ENCODE data around the gene DYRK1A. TPM values are rescaled to one million over a fixed set of nuclear protein-coding genes. Genes with fewer than 3 reads are reported as not detected.

DYRK1A gene
- total RNA-seq, 4 donors from 2014 or later: 42.0 to 137 (median 119) TPM

DNA sequence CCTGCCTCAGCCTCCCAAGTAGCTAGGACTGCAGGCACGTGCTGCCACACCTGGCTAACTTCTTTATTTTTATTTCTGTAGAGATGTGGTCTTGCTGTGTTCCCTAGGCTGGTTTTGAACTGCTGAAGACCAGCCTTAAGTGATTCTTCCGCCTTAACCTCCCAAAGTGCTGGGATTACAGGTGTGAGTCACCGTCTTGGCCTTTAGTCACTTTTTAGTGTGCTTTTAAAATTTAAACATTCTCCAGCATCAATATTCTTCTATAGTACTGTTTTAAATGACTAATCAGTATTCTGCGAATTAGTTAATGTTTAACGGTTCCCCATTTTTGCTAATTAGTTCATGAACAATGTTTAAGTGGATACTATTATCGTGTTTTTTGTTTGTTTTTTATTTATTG is 60.6 kb downstream of the DYRK1A start:
- no peak for TF ChIP-seq POLR2A (IDR thresholded peaks at IDR 0.05)
- TF ChIP-seq, protein P1, sequence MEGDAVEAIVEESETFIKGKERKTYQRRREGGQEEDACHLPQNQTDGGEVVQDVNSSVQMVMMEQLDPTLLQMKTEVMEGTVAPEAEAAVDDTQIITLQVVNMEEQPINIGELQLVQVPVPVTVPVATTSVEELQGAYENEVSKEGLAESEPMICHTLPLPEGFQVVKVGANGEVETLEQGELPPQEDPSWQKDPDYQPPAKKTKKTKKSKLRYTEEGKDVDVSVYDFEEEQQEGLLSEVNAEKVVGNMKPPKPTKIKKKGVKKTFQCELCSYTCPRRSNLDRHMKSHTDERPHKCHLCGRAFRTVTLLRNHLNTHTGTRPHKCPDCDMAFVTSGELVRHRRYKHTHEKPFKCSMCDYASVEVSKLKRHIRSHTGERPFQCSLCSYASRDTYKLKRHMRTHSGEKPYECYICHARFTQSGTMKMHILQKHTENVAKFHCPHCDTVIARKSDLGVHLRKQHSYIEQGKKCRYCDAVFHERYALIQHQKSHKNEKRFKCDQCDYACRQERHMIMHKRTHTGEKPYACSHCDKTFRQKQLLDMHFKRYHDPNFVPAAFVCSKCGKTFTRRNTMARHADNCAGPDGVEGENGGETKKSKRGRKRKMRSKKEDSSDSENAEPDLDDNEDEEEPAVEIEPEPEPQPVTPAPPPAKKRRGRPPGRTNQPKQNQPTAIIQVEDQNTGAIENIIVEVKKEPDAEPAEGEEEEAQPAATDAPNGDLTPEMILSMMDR (IDR thresholded peaks at IDR 0.05): no peak
- no peak overlapping the region for H3K4me3 ChIP-seq
- no peak overlapping the region for H3K27ac ChIP-seq
- no peaks in the 10 kb centered on the region for H3K27me3 ChIP-seq
- no peak for DNase-seq
- H3K36me3 ChIP-seq: no peaks in the 10 kb centered on the region
- intact Hi-C loops (cut with DNase I; ENCODE audit: low total_unique reads): no loop called here
- peaks cover 0 to 4% of the 10 kb centered on the region in 2 donors for H3K4me1 ChIP-seq
- H3K9me3 ChIP-seq: no peaks in the 10 kb centered on the region

DNA sequence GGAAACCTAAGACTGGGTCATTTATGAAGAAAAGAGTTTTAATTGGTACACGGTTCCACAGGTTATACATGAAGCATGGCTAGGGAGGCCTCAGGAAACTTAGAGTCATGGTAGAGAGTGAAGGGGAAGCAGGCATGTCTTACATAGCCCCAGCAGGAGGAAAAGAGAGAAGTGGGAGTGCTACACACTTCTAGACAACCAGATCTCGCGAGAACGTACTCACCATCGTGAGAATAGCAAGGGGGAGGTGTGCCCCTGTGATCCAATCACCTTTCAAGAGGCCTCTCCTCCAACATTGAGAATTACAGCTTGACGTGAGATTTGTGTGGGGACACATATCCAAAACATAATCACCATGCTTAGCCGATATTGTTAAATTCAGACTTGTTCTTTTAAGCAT is 62.8 kb downstream of the DYRK1A start:
- intact Hi-C loops (cut with DNase I; ENCODE audit: low total_unique reads): no loop called here
- TF ChIP-seq, protein P1 (IDR thresholded peaks at IDR 0.05): no peak
- TF ChIP-seq POLR2A (IDR thresholded peaks at IDR 0.05): no peak
- no peaks in the 10 kb centered on the region for H3K9me3 ChIP-seq
- no peaks in the 10 kb centered on the region for H3K36me3 ChIP-seq
- H3K27me3 ChIP-seq: no peaks in the 10 kb centered on the region
- H3K4me3 ChIP-seq: no peak overlapping the region
- no peak overlapping the region for H3K27ac ChIP-seq
- no peak for DNase-seq
- peaks cover 0 to 4% of the 10 kb centered on the region in 2 donors for H3K4me1 ChIP-seq

DNA sequence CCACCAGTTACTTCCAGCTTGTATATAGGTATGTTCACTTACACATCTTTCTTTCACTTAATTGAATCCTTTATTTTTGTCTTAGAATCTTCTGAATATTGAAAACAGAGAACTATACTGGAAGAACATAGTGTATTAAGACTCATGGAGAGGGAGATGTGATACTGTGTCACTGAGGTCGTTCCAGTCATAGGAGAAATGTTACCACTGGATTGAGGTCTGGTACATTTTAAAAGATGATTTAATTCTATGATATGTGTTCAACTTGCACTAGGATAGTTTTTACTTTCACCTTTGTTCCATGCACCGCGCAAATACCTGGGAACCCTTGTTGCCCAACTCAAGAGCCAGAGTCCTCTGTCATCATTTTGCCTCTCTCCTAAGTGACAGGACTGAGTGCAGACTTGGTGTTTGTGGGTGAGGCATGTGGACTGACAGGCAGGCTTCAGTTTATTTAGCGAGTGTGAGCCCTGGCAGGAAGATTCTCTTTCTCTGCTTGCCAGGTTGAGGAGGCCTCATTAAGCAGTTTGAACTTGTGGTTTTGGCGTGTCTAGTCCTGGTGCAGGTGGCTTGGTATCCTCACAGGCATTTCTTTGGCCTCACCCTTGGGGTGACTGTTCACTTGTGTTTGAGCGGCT is 63.7 kb downstream of the DYRK1A start:
- no peak for DNase-seq
- intact Hi-C loops (cut with DNase I; ENCODE audit: low total_unique reads): no loop called here
- no peaks in the 10 kb centered on the region for H3K9me3 ChIP-seq
- H3K36me3 ChIP-seq: no peaks in the 10 kb centered on the region
- H3K27ac ChIP-seq: no peak overlapping the region
- no peak overlapping the region for H3K4me3 ChIP-seq
- H3K4me1 ChIP-seq: peaks cover 0 to 1% of the 10 kb centered on the region in 2 donors
- TF ChIP-seq POLR2A (IDR thresholded peaks at IDR 0.05): no peak
- TF ChIP-seq, protein P1 (IDR thresholded peaks at IDR 0.05): no peak
- H3K27me3 ChIP-seq: no peaks in the 10 kb centered on the region

DNA sequence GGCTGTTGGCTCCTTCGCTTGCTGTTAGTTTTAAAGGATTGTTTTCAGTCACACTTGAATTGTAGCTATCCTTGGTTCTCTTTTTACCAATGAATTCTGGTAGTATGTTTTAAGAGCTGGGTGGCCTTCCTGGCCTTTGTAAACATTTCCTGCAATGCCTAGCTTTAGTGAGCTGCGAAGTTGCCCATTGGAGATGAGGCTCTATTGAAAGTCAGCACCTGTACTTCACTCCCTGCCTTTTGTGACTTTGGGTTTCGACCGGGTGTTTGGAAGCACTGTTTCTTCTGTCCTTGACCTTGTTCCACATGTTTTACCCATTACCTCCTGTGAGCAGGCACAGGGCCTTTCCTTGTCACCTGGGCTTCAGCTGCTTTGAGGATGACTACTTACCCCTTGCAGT is 64.7 kb downstream of the DYRK1A start:
- H3K27ac ChIP-seq: no peak overlapping the region

More for the DNA sequence above, 64.7 kb downstream of the DYRK1A start:
- no peaks in the 10 kb centered on the region for H3K9me3 ChIP-seq
- H3K4me3 ChIP-seq: no peak overlapping the region
- intact Hi-C loops (cut with DNase I; ENCODE audit: low total_unique reads): no loop called here
- no peak for DNase-seq
- H3K4me1 ChIP-seq: peaks cover 4 to 10% of the 10 kb centered on the region in 2 donors
- H3K27me3 ChIP-seq: no peaks in the 10 kb centered on the region
- TF ChIP-seq, protein P1 (IDR thresholded peaks at IDR 0.05): no peak
- no peak for TF ChIP-seq POLR2A (IDR thresholded peaks at IDR 0.05)
- no peaks in the 10 kb centered on the region for H3K36me3 ChIP-seq

Data from uterus (tissue), 4 donors.